ENCODE results near the gene DNAH8.

GRCh38 chr6:39004801-39005200, 289.7 kb downstream of the DNAH8 start:
- TF ChIP-seq CTCF (conservative IDR thresholded peaks at IDR 0.05) (no peak), EZH2 (IDR thresholded peaks at IDR 0.05; ENCODE audit: low read depth) (no peak)

All from PC-9 (cell line).